ENCODE data around the gene CASP8.
"Not testable (repeated sequence)": the region's sequence is repeated elsewhere in the genome, so short reads cannot be mapped to it uniquely, and the experiment has no call there.

Gene CASP8

GRCh38 chr2:201273330-201273983 lies 13.1 kb downstream of the CASP8 start:
- Histone ChIP-seq H3K9me3 (ENCODE audit: control insufficient read depth, insufficient read depth, low read depth, low read length) (no peaks in the 10 kb centered on the region), H3K4me3 (ENCODE audit: low read depth, low read length) (no peak overlapping the region), H3K27ac (ENCODE audit: low read depth, low read length) (no peak overlapping the region), H3K27me3 (ENCODE audit: control insufficient read depth, insufficient read depth, low read length) (no peaks in the 10 kb centered on the region), H3K9ac (ENCODE audit: low read length) (no peak overlapping the region), H3K4me1 (ENCODE audit: control insufficient read depth, insufficient read depth, low read length) (no peaks in the 10 kb centered on the region), H3K36me3 (ENCODE audit: control insufficient read depth, insufficient read depth, low read length) (no peaks in the 10 kb centered on the region)

- Histone ChIP-seq H3K9me3 (ENCODE audit: control insufficient read depth, insufficient read depth, low read depth, low read length) (no peaks in the 10 kb centered on the region), H3K27me3 (ENCODE audit: control insufficient read depth, insufficient read depth, low read length) (no peaks in the 10 kb centered on the region), H3K36me3 (ENCODE audit: control insufficient read depth, insufficient read depth, low read length) (no peaks in the 10 kb centered on the region), H3K4me3 (ENCODE audit: low read depth, low read length) (no peak overlapping the region), H3K4me1 (ENCODE audit: control insufficient read depth, insufficient read depth, low read length) (no peaks in the 10 kb centered on the region), H3K9ac (ENCODE audit: low read length) (no peak overlapping the region), H3K27ac (ENCODE audit: low read depth, low read length) (no peak overlapping the region)
These were observed 14.7 kb downstream of the CASP8 start for GRCh38 chr2:201275069-201275468.

GRCh38 chr2:201275990-201276389 lies 15.7 kb downstream of the CASP8 start:
- Histone ChIP-seq H3K4me1 (ENCODE audit: control insufficient read depth, insufficient read depth, low read length) (no peaks in the 10 kb centered on the region), H3K27me3 (ENCODE audit: control insufficient read depth, insufficient read depth, low read length) (no peaks in the 10 kb centered on the region), H3K4me3 (ENCODE audit: low read depth, low read length) (no peak overlapping the region), H3K9me3 (ENCODE audit: control insufficient read depth, insufficient read depth, low read depth, low read length) (no peaks in the 10 kb centered on the region), H3K36me3 (ENCODE audit: control insufficient read depth, insufficient read depth, low read length) (no peaks in the 10 kb centered on the region), H3K27ac (ENCODE audit: low read depth, low read length) (no peak overlapping the region), H3K9ac (ENCODE audit: low read length) (no peak overlapping the region)

- Histone ChIP-seq H3K27ac (ENCODE audit: low read depth, low read length) (no peak overlapping the region), H3K4me1 (ENCODE audit: control insufficient read depth, insufficient read depth, low read length) (no peaks in the 10 kb centered on the region), H3K4me3 (ENCODE audit: low read depth, low read length) (no peak overlapping the region), H3K36me3 (ENCODE audit: control insufficient read depth, insufficient read depth, low read length) (no peaks in the 10 kb centered on the region), H3K9ac (ENCODE audit: low read length) (no peak overlapping the region), H3K27me3 (ENCODE audit: control insufficient read depth, insufficient read depth, low read length) (no peaks in the 10 kb centered on the region), H3K9me3 (ENCODE audit: control insufficient read depth, insufficient read depth, low read depth, low read length) (no peaks in the 10 kb centered on the region)
These were observed 16.2 kb downstream of the CASP8 start for GRCh38 chr2:201276511-201276910.

- no peaks in the 10 kb centered on the region for H3K36me3 ChIP-seq (ENCODE audit: control insufficient read depth, insufficient read depth, low read length)
These were observed 18.7 kb downstream of the CASP8 start for GRCh38 chr2:201279079-201279478.

GRCh38 chr2:201280191-201281040 lies 20.1 kb downstream of the CASP8 start:
- no peak overlapping the region for H3K4me3 ChIP-seq (ENCODE audit: low read depth, low read length)
- H3K9ac ChIP-seq (ENCODE audit: low read length): no peak overlapping the region
- no peaks in the 10 kb centered on the region for H3K9me3 ChIP-seq (ENCODE audit: control insufficient read depth, insufficient read depth, low read depth, low read length)
- H3K4me1 ChIP-seq (ENCODE audit: control insufficient read depth, insufficient read depth, low read length): no peaks in the 10 kb centered on the region
- H3K27ac ChIP-seq (ENCODE audit: low read depth, low read length): no peak overlapping the region
- H3K36me3 ChIP-seq (ENCODE audit: control insufficient read depth, insufficient read depth, low read length): peaks cover 7% of the 10 kb centered on the region; the same call in 1 of the 2 replicates
- no peaks in the 10 kb centered on the region for H3K27me3 ChIP-seq (ENCODE audit: control insufficient read depth, insufficient read depth, low read length)

More at GRCh38 chr2:201279079-201279478, 18.7 kb downstream of the CASP8 start:
- Histone ChIP-seq H3K4me3 (ENCODE audit: low read depth, low read length) (no peak overlapping the region), H3K9ac (ENCODE audit: low read length) (no peak overlapping the region), H3K9me3 (ENCODE audit: control insufficient read depth, insufficient read depth, low read depth, low read length) (no peaks in the 10 kb centered on the region), H3K27ac (ENCODE audit: low read depth, low read length) (no peak overlapping the region), H3K4me1 (ENCODE audit: control insufficient read depth, insufficient read depth, low read length) (no peaks in the 10 kb centered on the region), H3K27me3 (ENCODE audit: control insufficient read depth, insufficient read depth, low read length) (no peaks in the 10 kb centered on the region)

- H3K9ac ChIP-seq (ENCODE audit: low read length): no peak overlapping the region
These were observed 25.2 kb downstream of the CASP8 start for GRCh38 chr2:201285499-201285898.

GRCh38 chr2:201290457-201291148 lies 30.3 kb downstream of the CASP8 start:
- H3K4me1 ChIP-seq (ENCODE audit: control insufficient read depth, insufficient read depth, low read length); H3K27me3 ChIP-seq (ENCODE audit: control insufficient read depth, insufficient read depth, low read length); H3K9me3 ChIP-seq (ENCODE audit: control insufficient read depth, insufficient read depth, low read depth, low read length); H3K27ac ChIP-seq (ENCODE audit: low read depth, low read length); H3K9ac ChIP-seq (ENCODE audit: low read length); H3K4me3 ChIP-seq (ENCODE audit: low read depth, low read length): not testable (repeated sequence)
- H3K36me3 ChIP-seq (ENCODE audit: control insufficient read depth, insufficient read depth, low read length): peaks cover 13% of the 10 kb centered on the region; the same call in 1 of the 2 replicates

More at GRCh38 chr2:201285499-201285898, 25.2 kb downstream of the CASP8 start:
- Histone ChIP-seq H3K4me3 (ENCODE audit: low read depth, low read length) (no peak overlapping the region), H3K27me3 (ENCODE audit: control insufficient read depth, insufficient read depth, low read length) (no peaks in the 10 kb centered on the region), H3K9me3 (ENCODE audit: control insufficient read depth, insufficient read depth, low read depth, low read length) (peaks cover 3% of the 10 kb centered on the region; the same call in 1 of the 2 replicates), H3K4me1 (ENCODE audit: control insufficient read depth, insufficient read depth, low read length) (no peaks in the 10 kb centered on the region), H3K36me3 (ENCODE audit: control insufficient read depth, insufficient read depth, low read length) (peaks cover 20% of the 10 kb centered on the region; the same call in 1 of the 2 replicates), H3K27ac (ENCODE audit: low read depth, low read length) (no peak overlapping the region)

GRCh38 chr2:201298462-201299052 lies 38.2 kb downstream of the CASP8 start:
- no peak overlapping the region for H3K27ac ChIP-seq (ENCODE audit: low read depth, low read length)
- no peak overlapping the region for H3K9ac ChIP-seq (ENCODE audit: low read length)
- no peaks in the 10 kb centered on the region for H3K27me3 ChIP-seq (ENCODE audit: control insufficient read depth, insufficient read depth, low read length)
- H3K4me3 ChIP-seq (ENCODE audit: low read depth, low read length): no peak overlapping the region
- no peaks in the 10 kb centered on the region for H3K36me3 ChIP-seq (ENCODE audit: control insufficient read depth, insufficient read depth, low read length)
- H3K4me1 ChIP-seq (ENCODE audit: control insufficient read depth, insufficient read depth, low read length): no peaks in the 10 kb centered on the region
- H3K9me3 ChIP-seq (ENCODE audit: control insufficient read depth, insufficient read depth, low read depth, low read length): peaks cover 7% of the 10 kb centered on the region

- not testable (repeated sequence) for H3K9me3 ChIP-seq (ENCODE audit: control insufficient read depth, insufficient read depth, low read depth, low read length); H3K4me3 ChIP-seq (ENCODE audit: low read depth, low read length); H3K9ac ChIP-seq (ENCODE audit: low read length); H3K27me3 ChIP-seq (ENCODE audit: control insufficient read depth, insufficient read depth, low read length); H3K4me1 ChIP-seq (ENCODE audit: control insufficient read depth, insufficient read depth, low read length); H3K27ac ChIP-seq (ENCODE audit: low read depth, low read length); H3K36me3 ChIP-seq (ENCODE audit: control insufficient read depth, insufficient read depth, low read length)
These were observed 39.6 kb downstream of the CASP8 start for GRCh38 chr2:201299929-201300328.
